GM12878 (cell line): ENCODE results near the gene IKZF1. TPM values are rescaled to one million over a fixed set of nuclear protein-coding genes. Genes with fewer than 3 reads are reported as not detected.
A peak's percentile ranks its signal among the peaks of the same experiment; 100 is the strongest.

Source experiments
- ATAC-seq: fragments of 200-7000 bp; cut with Tn5 transposase; 3 replicates; pipeline ENCODE4 v1.9.1; 2020; ENCODE audit warnings: mild to moderate bottlenecking, moderate library complexity
- BruUV-seq: library from RNA; stranded (reverse); fragments of 400-500 nt; replicated peaks from 2 replicates; lab custom pipeline; 2021; lab: Mats Ljungman, UMichigan
- CTCF ChIA-PET: fragments of 300-600 bp; sonication (Branson Sonifier 250); formaldehyde crosslinking; extraction: SDS; loops from one replicate; lab custom pipeline; 2021; ENCODE audit warnings: inconsistent platforms; lab: Yijun Ruan, JAX
- POLR2A ChIA-PET: fragments of 350-600 bp; formaldehyde crosslinking; extraction: SDS; loops from one replicate; lab custom pipeline; 2021; ENCODE audit warnings: inconsistent platforms; lab: Charles Lee
- RAD21 ChIA-PET: fragments of 300-600 bp; sonication (Branson Sonifier 250); formaldehyde crosslinking; loops from one replicate; lab custom pipeline; 2023; ENCODE audit warnings: antibody characterized with exemption; ENCODE audit not compliant: unreplicated experiment; lab: Charles Lee
- SMC1A ChIA-PET: fragments of 300-600 bp; sonication (Branson Sonifier 250); formaldehyde crosslinking; loops from one replicate; lab custom pipeline; 2023; ENCODE audit not compliant: unreplicated experiment, uncharacterized antibody; lab: Charles Lee
- DNase-seq: peaks from one replicate; pipeline ENCODE4 v3.0.0-alpha.2; 2011; ENCODE audit warnings: low read depth, low spot score
- FAIRE-seq: peaks from 3 replicates; lab custom pipeline; 2011; peaks lifted over from hg19 to GRCh38; lab: Jason Lieb, UNC
- H2AFZ ChIP-seq: 2 replicates; pipeline ENCODE4 v1.6.0; 2011; ENCODE audit warnings: low read depth, low read length, control low read depth; ENCODE audit not compliant: control insufficient read depth
- H3K27ac ChIP-seq: 2 replicates; pipeline ENCODE4 v1.5.1; 2011; ENCODE audit warnings: control low read depth; ENCODE audit not compliant: control insufficient read depth, insufficient read depth
- H3K27me3 ChIP-seq, 2 experiments: replicated peaks in 1 of 2; 2 replicates each; pipeline versions ENCODE4 v1.6.0 to v1.6.1; 2011; ENCODE audit warnings: low read length in 1 of 2; ENCODE audit not compliant: control insufficient read depth in 2 of 2, insufficient read depth in 2 of 2
- H3K36me3 ChIP-seq, 2 experiments: 2 replicates each; pipeline ENCODE4 v1.5.1; 2011; ENCODE audit warnings: low read length in 1 of 2; ENCODE audit not compliant: control insufficient read depth in 2 of 2, insufficient read depth in 2 of 2
- H3K4me1 ChIP-seq: 2 replicates; pipeline ENCODE4 v1.6.1; 2011; ENCODE audit warnings: mild to moderate bottlenecking, low read length, moderate library complexity, mixed read lengths; ENCODE audit not compliant: control insufficient read depth, insufficient read depth
- H3K4me2 ChIP-seq: 2 replicates; pipeline ENCODE4 v1.6.0; 2011; ENCODE audit warnings: control low read depth; ENCODE audit not compliant: control insufficient read depth, insufficient read depth
- H3K4me3 ChIP-seq: fragments of 200-600 bp; sonication (generic); 2 replicates; pipeline ENCODE4 v1.5.1; 2016
- H3K79me2 ChIP-seq: 2 replicates; pipeline ENCODE4 v1.6.0; 2011; ENCODE audit warnings: low read length; ENCODE audit not compliant: control insufficient read depth, insufficient read depth
- H3K9ac ChIP-seq: 2 replicates; pipeline ENCODE4 v1.8.0; 2011; ENCODE audit warnings: low read length, control low read depth, mixed read lengths; ENCODE audit not compliant: control insufficient read depth, insufficient read depth
- H3K9me3 ChIP-seq: replicated peaks from 3 replicates; pipeline ENCODE4 v1.5.1; 2011; ENCODE audit warnings: mild to moderate bottlenecking, low read length; ENCODE audit not compliant: control insufficient read depth, insufficient read depth
- H4K20me1 ChIP-seq: 2 replicates; pipeline ENCODE4 v1.6.0; 2011; ENCODE audit not compliant: control insufficient read depth, insufficient read depth
- ATF2 ChIP-seq: IDR thresholded peaks from 2 replicates; pipeline ENCODE4 v1.6.1; 2012; ENCODE audit warnings: low read length, inconsistent platforms
- CEBPB ChIP-seq, 2 experiments: fragments of 150-350 bp in 1 of 2; IDR thresholded peaks; 2 replicates each; pipeline ENCODE4 v1.6.1; 2012 to 2014; ENCODE audit warnings: low read depth in 2 of 2, low read length in 2 of 2, borderline replicate concordance in 1 of 2, inconsistent platforms in 1 of 2
- CREB1 ChIP-seq: IDR thresholded peaks from 2 replicates; pipeline ENCODE4 v1.6.1; 2012; ENCODE audit warnings: low read depth, mild to moderate bottlenecking, inconsistent platforms
- CTCF ChIP-seq, 3 experiments: IDR thresholded peaks in 2 of 3; conservative IDR thresholded peaks in 1 of 3; 2 replicates each; pipeline ENCODE4 v1.5.1; 2011; ENCODE audit warnings: low read depth in 3 of 3, low read length in 3 of 3, mild to moderate bottlenecking in 3 of 3, control low read depth in 2 of 3, moderate library complexity in 2 of 3, inconsistent platforms in 1 of 3, mixed read lengths in 1 of 3; ENCODE audit not compliant: control insufficient read depth in 2 of 3, insufficient read depth in 1 of 3; ENCODE audit errors: extremely low read depth in 1 of 3
- DPF2 ChIP-seq: fragments of 450-650 bp; IDR thresholded peaks from 2 replicates; pipeline ENCODE4 v1.6.1; 2017; ENCODE audit warnings: mild to moderate bottlenecking
- EGR1 ChIP-seq, 2 experiments: IDR thresholded peaks; 1 replicate in 1 of 2; 2 replicates in 1 of 2; pipeline ENCODE4 v1.6.1; 2011 to 2012; ENCODE audit warnings: low read depth in 2 of 2, low read length in 2 of 2, borderline replicate concordance in 1 of 2, mild to moderate bottlenecking in 1 of 2, moderate library complexity in 1 of 2
- EP300 ChIP-seq, 2 experiments: fragments of 150-350 bp in 1 of 2; IDR thresholded peaks; 2 replicates each; pipeline ENCODE4 v1.6.1; 2011 to 2012; ENCODE audit warnings: low read depth in 2 of 2, low read length in 2 of 2, borderline replicate concordance in 1 of 2, improper control_type of control experiment in 1 of 2, inconsistent platforms in 1 of 2; ENCODE audit not compliant: control insufficient read depth in 1 of 2
- ESRRA ChIP-seq: IDR thresholded peaks from 2 replicates; pipeline ENCODE4 v1.6.1; 2012; ENCODE audit warnings: mild to moderate bottlenecking, low read length, improper control_type of control experiment
- GABPA ChIP-seq: IDR thresholded peaks from 2 replicates; pipeline ENCODE4 v1.6.1; 2014; ENCODE audit warnings: antibody characterized with exemption, low read depth, mild to moderate bottlenecking, inconsistent platforms
- HCFC1 ChIP-seq: fragments of 150-350 bp; IDR thresholded peaks from 2 replicates; pipeline ENCODE4 v1.6.1; 2014; ENCODE audit warnings: low read length
- IKZF2 ChIP-seq, 2 experiments: fragments of 450-650 bp; IDR thresholded peaks; 2 replicates each; pipeline ENCODE4 v1.6.1; 2017; ENCODE audit warnings: mild to moderate bottlenecking in 2 of 2, moderate library complexity in 2 of 2
- KDM1A ChIP-seq: fragments of 200-600 bp; sonication (generic); IDR thresholded peaks from 2 replicates; pipeline ENCODE4 v1.6.1; 2016; ENCODE audit warnings: borderline replicate concordance
- LARP7 ChIP-seq: fragments of 450-650 bp; IDR thresholded peaks from 2 replicates; pipeline ENCODE4 v1.6.1; 2017; ENCODE audit warnings: mild to moderate bottlenecking
- MEF2A ChIP-seq: IDR thresholded peaks from 2 replicates; pipeline ENCODE4 v1.6.1; 2011; ENCODE audit warnings: low read depth, mild to moderate bottlenecking, low read length, moderate library complexity; ENCODE audit not compliant: insufficient read depth
- NBN ChIP-seq: fragments of 450-650 bp; IDR thresholded peaks from 2 replicates; pipeline ENCODE4 v1.6.1; 2016
- PAX8 ChIP-seq: fragments of 450-650 bp; IDR thresholded peaks from 2 replicates; pipeline ENCODE4 v1.6.1; 2017; ENCODE audit warnings: mild to moderate bottlenecking, moderate library complexity
- POLR2A ChIP-seq: IDR thresholded peaks from 2 replicates; pipeline ENCODE4 v1.6.1; 2011; ENCODE audit warnings: low read depth, mild to moderate bottlenecking, low read length
- SREBF1 ChIP-seq: IDR thresholded peaks from 2 replicates; pipeline ENCODE4 v1.6.1; 2012; ENCODE audit warnings: mild to moderate bottlenecking, low read length
- SREBF2 ChIP-seq: IDR thresholded peaks from 2 replicates; pipeline ENCODE4 v1.6.1; 2012; ENCODE audit warnings: mild to moderate bottlenecking, low read length
- SRF ChIP-seq, 2 experiments: IDR thresholded peaks; 2 replicates each; pipeline ENCODE4 v1.6.1; 2011; ENCODE audit warnings: low read depth in 2 of 2, low read length in 2 of 2, mild to moderate bottlenecking in 1 of 2, moderate library complexity in 1 of 2
- USF2 ChIP-seq: IDR thresholded peaks from 2 replicates; pipeline ENCODE4 v1.6.1; 2011; ENCODE audit warnings: low read depth, low read length, improper control_type of control experiment, borderline replicate concordance
- YBX1 ChIP-seq: fragments of 450-650 bp; IDR thresholded peaks from 2 replicates; pipeline ENCODE4 v1.6.1; 2016; ENCODE audit warnings: antibody characterized with exemption
- ZNF207 ChIP-seq: fragments of 450-650 bp; IDR thresholded peaks from 2 replicates; pipeline ENCODE4 v1.6.1; 2014; ENCODE audit warnings: antibody characterized with exemption, mild to moderate bottlenecking, borderline replicate concordance
- WGBS: methylation state at CpG from one replicate; pipeline ENCODE4 v1.1.6; 2016; ENCODE audit warnings: low lambda C conversion rate; ENCODE audit not compliant: insufficient replicate concordance, insufficient coverage; ENCODE audit errors: missing lambda C conversion rate; 5-methylcytosine and 5-hydroxymethylcytosine counted together
- in situ Hi-C: fragments of 300-500 bp; cut with MboI; formaldehyde crosslinking; loops from 9 replicates; pipeline ENCODE4 v1.14.3; 2018; ENCODE audit warnings: mixed read lengths
- intact Hi-C: fragments of 100-400 bp; cut with micrococcal nuclease; formaldehyde crosslinking; loops from one replicate; pipeline ENCODE4 v1.14.2; 2022; ENCODE audit not compliant: unreplicated experiment
- polyA plus RNA-seq, 11 experiments: library from polyadenylated mRNA; depleted of rRNA in 4 of 11; unstranded in 6 of 11; stranded (reverse) in 5 of 11; fragments of >200 nt; fragmentation: Nextera tagmentation in 4 of 11; fragmentation: Illumina TruSeq in 1 of 11; extraction: Ambion mirVana in 4 of 11; extraction: Trizol in 1 of 11; gene quantifications; 1 replicate in 1 of 11; 2 replicates in 10 of 11; pipeline versions ENCODE4 v1.2.1 to v1.2.3, GENCODE V29; 2011 to 2016; ENCODE audit warnings: inconsistent platforms in 2 of 11, missing spikeins in 2 of 11, low read depth in 1 of 11
- total RNA-seq, 4 experiments: library from RNA; depleted of rRNA in 3 of 4; stranded (reverse); fragments of >200 nt in 3 of 4; fragmentation: Illumina TruSeq in 1 of 4; extraction: Trizol in 1 of 4; gene quantifications; 2 replicates each; pipeline versions ENCODE4 v1.2.1 to v1.2.3, GENCODE V29; 2013 to 2021

The IKZF1 gene
- total and polyA plus RNA-seq, 10 of the 15 experiments (the other 5 are each of a cell fraction or from before 2014, with no cell fraction given): 27.2 to 125 (median 71.6) TPM

GRCh38 chr7:50268223-50268622, 36.3 kb upstream of the IKZF1 start:
- FAIRE-seq: peak; percentile 41
- peak; percentile 36 for ATAC-seq
- Histone ChIP-seq H3K4me3 (peak overlapping the region; percentile 31; the same call in 1 of the 2 replicates), H3K27ac (peak overlapping the region; percentile 77), H3K36me3 (no peaks in the 10 kb centered on the region), H2AFZ (no peak overlapping the region), H3K4me2 (peak overlapping the region; percentile 97), H3K79me2 (no peaks in the 10 kb centered on the region), H3K9ac (peak overlapping the region; percentile 9; the same call in 1 of the 2 replicates), H3K9me3 (peaks cover 7% of the 10 kb centered on the region), H3K27me3 (no peaks in the 10 kb centered on the region), H4K20me1 (no peaks in the 10 kb centered on the region), H3K4me1 (peaks cover 88% of the 10 kb centered on the region)
- intact Hi-C loops (loop anchor here (2.0 kb wide), 1 partner anchor 63 kb away; no protein-coding TSS in a partner anchor), in situ Hi-C loops (no loop called here)
- ChIA-PET RAD21 (interaction anchor here (1.2 to 15.0 kb wide), 15 partner anchors 14 to 150 kb away, joined by 3 to 293 read pairs (median 8); partner anchors contain the start of gene IKZF1), POLR2A (interaction anchor here (0.8 to 13.4 kb wide), 8 partner anchors 8 to 120 kb away, joined by 3 to 165 read pairs (median 5); partner anchors contain the start of gene IKZF1), SMC1A (interaction anchor here (0.5 to 18.0 kb wide), 20 partner anchors 9 to 148 kb away, joined by 3 to 356 read pairs (median 12); partner anchors contain the start of gene IKZF1), CTCF (interaction anchor here (0.9 to 15.9 kb wide), 20 partner anchors 7 to 150 kb away, joined by 3 to 250 read pairs (median 6); partner anchors contain the start of gene IKZF1)
- 1% methylated on average over 4 of the region's 4 CpGs for WGBS
- BruUV-seq: no TSS peak
- no peak for DNase-seq
- TF ChIP-seq SRF (IDR thresholded peaks at IDR 0.05; ENCODE audit: low read depth in 2 of 2, low read length in 2 of 2) (no peak), ZNF207 (no peak), MEF2A (0 out of 2 replicates have a peak, but pooled peaks have one; percentile 33), CTCF (IDR thresholded peaks at IDR 0.05 in 2 of 3, conservative IDR thresholded peaks at IDR 0.05 in 1 of 3; ENCODE audit: control insufficient read depth in 2 of 3, extremely low read depth in 1 of 3, insufficient read depth in 1 of 3, low read depth in 3 of 3, low read length in 3 of 3) (peak; percentile 7 to 30 (median 30); a peak in 2 of 6 replicates), CREB1 (no peak), IKZF2 (IDR thresholded peaks at IDR 0.05) (peak in 1 of 2 experiments; percentile 9; a peak in 1 of 4 replicates), DPF2 (no peak), SREBF1 (no peak), EP300 (IDR thresholded peaks at IDR 0.05; ENCODE audit: borderline replicate concordance in 1 of 2, control insufficient read depth in 1 of 2, low read depth in 2 of 2, low read length in 2 of 2) (no peak), ESRRA (no peak), CEBPB (IDR thresholded peaks at IDR 0.05; ENCODE audit: borderline replicate concordance in 1 of 2, low read depth in 2 of 2, low read length in 2 of 2) (no peak), USF2 (no peak), SREBF2 (no peak), GABPA (no peak), YBX1 (no peak), PAX8 (no peak), ATF2 (no peak), HCFC1 (no peak), NBN (no peak), KDM1A (no peak), POLR2A (no peak), EGR1 (IDR thresholded peaks at IDR 0.05; ENCODE audit: borderline replicate concordance in 1 of 2, low read depth in 2 of 2, low read length in 2 of 2) (no peak), LARP7 (no peak)
